Measurements from ENCODE around the gene PIGN.

DNA sequence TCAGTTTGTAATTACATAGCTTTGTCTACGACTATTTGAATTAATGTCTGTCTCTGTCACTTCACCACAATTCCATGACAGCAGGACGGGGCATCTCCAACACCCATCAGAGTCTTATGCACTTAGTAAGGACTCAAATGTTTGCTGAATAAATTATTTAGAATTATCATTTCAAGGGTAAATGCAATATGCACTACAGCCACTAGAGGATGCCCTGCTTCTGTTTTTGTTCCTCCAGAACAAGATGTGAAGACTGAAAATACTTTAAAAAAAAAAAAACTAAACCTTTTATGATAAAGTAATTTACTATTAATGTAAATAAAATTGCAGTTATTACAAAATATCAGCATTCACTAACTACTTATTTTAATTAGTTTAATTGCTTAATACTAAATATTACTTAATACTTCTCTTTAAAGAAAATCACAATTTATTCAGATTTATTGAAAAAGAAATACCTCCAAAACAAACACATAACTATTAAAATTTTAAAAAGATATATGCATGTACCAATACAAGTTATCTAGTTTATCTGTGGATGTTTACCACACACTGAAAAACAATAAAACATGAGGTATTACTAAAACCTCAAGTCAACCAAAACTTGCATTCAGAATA lies 3.2 kb downstream of the PIGN start:
- TF ChIP-seq, protein P1, sequence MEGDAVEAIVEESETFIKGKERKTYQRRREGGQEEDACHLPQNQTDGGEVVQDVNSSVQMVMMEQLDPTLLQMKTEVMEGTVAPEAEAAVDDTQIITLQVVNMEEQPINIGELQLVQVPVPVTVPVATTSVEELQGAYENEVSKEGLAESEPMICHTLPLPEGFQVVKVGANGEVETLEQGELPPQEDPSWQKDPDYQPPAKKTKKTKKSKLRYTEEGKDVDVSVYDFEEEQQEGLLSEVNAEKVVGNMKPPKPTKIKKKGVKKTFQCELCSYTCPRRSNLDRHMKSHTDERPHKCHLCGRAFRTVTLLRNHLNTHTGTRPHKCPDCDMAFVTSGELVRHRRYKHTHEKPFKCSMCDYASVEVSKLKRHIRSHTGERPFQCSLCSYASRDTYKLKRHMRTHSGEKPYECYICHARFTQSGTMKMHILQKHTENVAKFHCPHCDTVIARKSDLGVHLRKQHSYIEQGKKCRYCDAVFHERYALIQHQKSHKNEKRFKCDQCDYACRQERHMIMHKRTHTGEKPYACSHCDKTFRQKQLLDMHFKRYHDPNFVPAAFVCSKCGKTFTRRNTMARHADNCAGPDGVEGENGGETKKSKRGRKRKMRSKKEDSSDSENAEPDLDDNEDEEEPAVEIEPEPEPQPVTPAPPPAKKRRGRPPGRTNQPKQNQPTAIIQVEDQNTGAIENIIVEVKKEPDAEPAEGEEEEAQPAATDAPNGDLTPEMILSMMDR (IDR thresholded peaks at IDR 0.05) = peak; percentile 90 to 99 (median 95)
- no peak for TF ChIP-seq POLR2A (IDR thresholded peaks at IDR 0.05)
